ENCODE data around the gene ADAMTS14. TPM values are rescaled to one million over a fixed set of nuclear protein-coding genes. Genes with fewer than 3 reads are reported as not detected.

The ADAMTS14 gene
- total RNA-seq, 1 experiment from 2014 or later = 1.6 TPM

GRCh38 chr10:70761727-70762350 is 89.5 kb downstream of the ADAMTS14 start:
- Histone ChIP-seq H3K79me1 (ENCODE audit: insufficient read depth, low read depth, low read length, poor library complexity, severe bottlenecking) (no peaks in the 10 kb centered on the region), H2BK15ac (ENCODE audit: low read depth, low read length) (no peak overlapping the region), H3K23me2 (ENCODE audit: insufficient read length, low read depth, low read length, poor library complexity, severe bottlenecking) (no peaks in the 10 kb centered on the region), H2BK5ac (ENCODE audit: insufficient read length, low read length) (no peak overlapping the region), H4K5ac (ENCODE audit: insufficient read length, low read depth, low read length) (no peak overlapping the region), H3K14ac (ENCODE audit: insufficient read depth, low read length) (no peak overlapping the region), H2BK12ac (ENCODE audit: insufficient read length, low read depth, low read length) (no peak overlapping the region), H3K27me3 (ENCODE audit: insufficient read depth, low read length) (no peaks in the 10 kb centered on the region), H3K4ac (ENCODE audit: low read depth, low read length) (no peak overlapping the region), H3K9ac (ENCODE audit: extremely low read depth, insufficient read length, low read length) (no peak overlapping the region), H3K4me2 (ENCODE audit: insufficient read depth, insufficient read length, low read length) (no peak overlapping the region), H3K18ac (ENCODE audit: insufficient read length, low read depth, low read length) (no peak overlapping the region), H3K9me3 (ENCODE audit: control insufficient read depth, low read depth, low read length) (no peaks in the 10 kb centered on the region), H3K27ac (ENCODE audit: insufficient read length, low read depth, low read length) (no peak overlapping the region), H3K4me1 (ENCODE audit: insufficient read depth, low read length) (no peaks in the 10 kb centered on the region), H3K23ac (ENCODE audit: insufficient read length, low read depth, low read length) (no peak overlapping the region), H3K79me2 (ENCODE audit: insufficient read depth, low read length) (no peaks in the 10 kb centered on the region), H4K20me1 (ENCODE audit: control insufficient read depth, insufficient read depth, insufficient read length) (no peaks in the 10 kb centered on the region), H4K91ac (ENCODE audit: insufficient read length, low read depth, low read length) (no peak overlapping the region), H3K56ac (ENCODE audit: insufficient read length, low read depth, low read length) (no peak overlapping the region), H2BK120ac (ENCODE audit: low read depth, low read length, poor library complexity, severe bottlenecking) (no peak overlapping the region), H4K8ac (replicated peaks; ENCODE audit: insufficient read length, low read depth, low read length) (no peak overlapping the region), H2BK20ac (ENCODE audit: low read depth, low read length, poor library complexity, severe bottlenecking) (no peak overlapping the region), H2AFZ (ENCODE audit: low read length) (no peak overlapping the region), H3T11ph (ENCODE audit: low read length) (no peak overlapping the region), H2AK5ac (ENCODE audit: insufficient read length, low read length) (no peak overlapping the region)
- Mint-ChIP-seq H3K36me3 (ENCODE audit: insufficient read depth in 1 of 3, low read depth in 3 of 3) (peaks cover 7 to 15% (median 15%) of the 10 kb centered on the region in 3 experiments; a peak in 6 of 7 replicates), H3K27ac (peak overlapping the region; percentile 55 to 74 (median 68); a peak in 5 of 7 replicates), H3K27me3 (ENCODE audit: low read depth) (peaks cover 3% of the 10 kb centered on the region; the same call in 1 of the 2 replicates), H3K9me3 (peaks cover 17 to 20% of the 10 kb centered on the region in 2 experiments), H3K4me1 (peaks cover 25 to 30% of the 10 kb centered on the region in 2 experiments), H3K4me3 (no peak overlapping the region; a peak in 1 of 5 replicates)
- no peak for TF ChIP-seq CTCF (conservative IDR thresholded peaks at IDR 0.05)
- DNase-seq = no peak
- WGBS (ENCODE audit: extremely low coverage, insufficient read length, low lambda C conversion rate) = no CpG with 5 or more reads among the region's 10 CpGs
